Psoas muscle (tissue), 8 donors: ENCODE measurements around the gene PDAP1. TPM values are rescaled to one million over a fixed set of nuclear protein-coding genes. Genes with fewer than 3 reads are reported as not detected.

Experiments
- ATAC-seq, 4 donors: fragments of 200-7000 bp; cut with Tn5 transposase; one replicate each; pipeline ENCODE4 v1.9.1; 2020; ENCODE audit warnings: moderate library complexity in 3 of 4, mild to moderate bottlenecking in 2 of 4
- DNase-seq, 2 donors: peaks; one replicate each; pipeline ENCODE4 v3.0.0-alpha.2; 2020
- H3K27ac ChIP-seq: fragments of 200-600 bp; one replicate; pipeline ENCODE4 v1.8.0; 2022
- H3K27me3 ChIP-seq, 3 donors: fragments of 200-600 bp in 1 of 3; one replicate each; pipeline versions ENCODE4 v1.6.1 to v1.8.0; 2013 to 2022; ENCODE audit warnings: low read length in 2 of 3, mild to moderate bottlenecking in 2 of 3, moderate library complexity in 1 of 3; ENCODE audit not compliant: insufficient read depth in 3 of 3
- H3K36me3 ChIP-seq, 2 donors: fragments of 200-600 bp in 1 of 2; one replicate each; pipeline versions ENCODE4 v1.6.1 to v1.8.0; 2013 to 2022; ENCODE audit warnings: low read depth in 1 of 2, mild to moderate bottlenecking in 1 of 2, moderate library complexity in 1 of 2; ENCODE audit not compliant: insufficient read depth in 1 of 2
- H3K4me1 ChIP-seq: fragments of 200-600 bp; one replicate; pipeline ENCODE4 v1.8.0; 2022
- H3K4me3 ChIP-seq: fragments of 200-600 bp; one replicate; pipeline ENCODE4 v1.8.0; 2022; ENCODE audit warnings: mild to moderate bottlenecking
- H3K9me3 ChIP-seq: fragments of 200-600 bp; one replicate; pipeline ENCODE4 v1.8.0; 2022
- CTCF ChIP-seq: fragments of 200-600 bp; IDR thresholded peaks from one replicate; pipeline ENCODE4 v1.8.0; 2022; ENCODE audit warnings: antibody characterized with exemption
- WGBS, 3 donors: extraction: QIAGEN DNeasy Blood & Tissue Kit; methylation state at CpG; one replicate each; pipeline versions ENCODE4 v1.1.6 to v1.1.7; 2013; 5-methylcytosine and 5-hydroxymethylcytosine counted together
- intact Hi-C, 2 donors: fragments of 100-400 bp; cut with DNase I; formaldehyde crosslinking; loops; one replicate each; pipeline versions ENCODE4 v1.11.0 to v1.14.2; 2022
- polyA plus RNA-seq, 3 donors: library from polyadenylated mRNA; stranded (reverse); fragments of 200-250 nt; gene quantifications; one replicate each; pipeline ENCODE4 v1.2.3, GENCODE V29; 2013
- total RNA-seq, 4 donors: library from RNA; stranded (reverse); fragmentation: NEBNext Ultra II Directional in 2 of 4; extraction: Animal tissue kit (Norgen Biotek cat#: 25700) in 2 of 4; gene quantifications; one replicate each; pipeline versions ENCODE4 v1.2.1 to v1.2.4, GENCODE V29; 2021 to 2023
- donor health status: healthy with polysubstance abuse.
- donor health status: DM: no; HTN: no; CAD: no; lungs with moderate emphysema.
- donor health status: Bipolar disorder and iron deficiency.
- donor health status: healthy.
- donor health status: DM: yes; HTN: yes; CAD: no.
- donor health status: DM: no; HTN: no; CAD: no.
- donor health status: DM: no; HTN: no; CAD: no.
- donor health status: DM: yes; HTN: yes; CAD: no.

The PDAP1 gene
- total and polyA plus RNA-seq, 7 donors = 131 to 437 (median 174) TPM

- H3K36me3 ChIP-seq = peaks cover 6 to 96% of the 10 kb centered on the region in 2 donors
- ATAC-seq (no peak), DNase-seq (no peak)
- intact Hi-C loops = loop anchor here in 1 of 2 donors (2.0 kb wide), 1 partner anchor 33 kb away; no protein-coding TSS in a partner anchor
- peaks cover 2% of the 10 kb centered on the region for H3K4me1 ChIP-seq
- no peaks in the 10 kb centered on the region for H3K9me3 ChIP-seq
- no peak for TF ChIP-seq CTCF
- H3K27me3 ChIP-seq = no peaks in the 10 kb centered on the region
- 70 to 77% (median 72%) methylated on average over 9 of the region's 9 CpGs for WGBS, 3 donors
- H3K4me3 ChIP-seq = no peak overlapping the region
- no peak overlapping the region for H3K27ac ChIP-seq
These were observed 47.5 kb upstream of the PDAP1 start for GRCh38 chr7:99455874-99456273.

GRCh38 chr7:99453105-99453504, 44.7 kb upstream of the PDAP1 start:
- no peaks in the 10 kb centered on the region for H3K9me3 ChIP-seq
- WGBS, 3 donors = 83 to 87% (median 83%) methylated on average over 11 of the region's 11 CpGs
- no peak for ATAC-seq
- H3K27me3 ChIP-seq = no peaks in the 10 kb centered on the region
- H3K27ac ChIP-seq = no peak overlapping the region
- intact Hi-C loops = no loop called here
- H3K4me3 ChIP-seq = no peak overlapping the region
- TF ChIP-seq CTCF = no peak
- H3K4me1 ChIP-seq = no peaks in the 10 kb centered on the region
- no peak for DNase-seq
- H3K36me3 ChIP-seq = peaks cover 6 to 97% of the 10 kb centered on the region in 2 donors

- ATAC-seq (no peak), DNase-seq (no peak)
- no peak for TF ChIP-seq CTCF
- WGBS, 3 donors = 81 to 87% (median 84%) methylated on average over 13 of the region's 13 CpGs
- Histone ChIP-seq H3K4me1 (no peaks in the 10 kb centered on the region), H3K27me3 (no peaks in the 10 kb centered on the region), H3K36me3 (peaks cover 6 to 97% of the 10 kb centered on the region in 2 donors), H3K27ac (no peak overlapping the region), H3K9me3 (no peaks in the 10 kb centered on the region), H3K4me3 (no peak overlapping the region)
- intact Hi-C loops = no loop called here
These were observed 44.1 kb upstream of the PDAP1 start for GRCh38 chr7:99452541-99452940.

GRCh38 chr7:99451936-99452335, 43.5 kb upstream of the PDAP1 start:
- H3K9me3 ChIP-seq = no peaks in the 10 kb centered on the region
- no peak overlapping the region for H3K4me3 ChIP-seq
- H3K27ac ChIP-seq = no peak overlapping the region
- ATAC-seq = no peak
- no peaks in the 10 kb centered on the region for H3K27me3 ChIP-seq
- intact Hi-C loops = no loop called here
- no peak for TF ChIP-seq CTCF
- no peak for DNase-seq
- H3K4me1 ChIP-seq = no peaks in the 10 kb centered on the region
- 78 to 93% (median 83%) methylated on average over 8 of the region's 8 CpGs for WGBS, 3 donors
- H3K36me3 ChIP-seq = peaks cover 6 to 97% of the 10 kb centered on the region in 2 donors

GRCh38 chr7:99449326-99449725, 40.9 kb upstream of the PDAP1 start:
- Histone ChIP-seq H3K9me3 (no peaks in the 10 kb centered on the region), H3K4me1 (no peaks in the 10 kb centered on the region), H3K36me3 (peaks cover 10 to 99% of the 10 kb centered on the region in 2 donors), H3K27me3 (no peaks in the 10 kb centered on the region), H3K4me3 (no peak overlapping the region), H3K27ac (no peak overlapping the region)
- no peak for DNase-seq
- TF ChIP-seq CTCF = no peak
- intact Hi-C loops = no loop called here
- ATAC-seq = no peak
- WGBS, 3 donors = 92 to 95% (median 92%) methylated on average over 5 of the region's 5 CpGs
